AG20443 (cell line): Measurements from ENCODE around the gene CTNNA2.
"Not testable (repeated sequence)": the region's sequence is repeated elsewhere in the genome, so short reads cannot be mapped to it uniquely, and the experiment has no call there.

Source experiments
- DNase-seq: peaks from one replicate; pipeline ENCODE4 v3.0.0; 2012; ENCODE audit warnings: low spot score, mixed read lengths

The CTNNA2 gene

GRCh38 chr2:80148906-80149305 lies 636.1 kb downstream of the CTNNA2 start:
- DNase-seq, result no peak

DNA sequence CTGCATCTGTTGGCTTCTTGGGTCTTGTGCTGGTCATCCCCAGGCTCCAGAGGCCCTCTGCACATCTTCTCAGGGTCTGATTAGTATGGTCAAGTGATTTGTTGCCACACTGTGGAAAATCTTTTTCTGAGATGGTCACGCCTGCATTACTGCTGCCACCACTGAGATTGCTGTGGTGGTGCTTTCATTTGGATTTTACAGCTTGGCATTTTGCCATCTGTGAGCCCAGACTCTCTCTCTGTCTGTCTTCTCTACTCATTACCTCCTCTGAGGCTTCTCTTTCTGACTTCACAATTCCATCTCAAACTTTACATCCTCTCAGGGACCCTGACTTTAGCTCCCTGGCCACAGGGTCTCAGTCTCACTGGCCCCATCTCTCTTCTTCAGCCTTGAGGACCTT lies 637.1 kb downstream of the CTNNA2 start:
- DNase-seq, result no peak

DNA sequence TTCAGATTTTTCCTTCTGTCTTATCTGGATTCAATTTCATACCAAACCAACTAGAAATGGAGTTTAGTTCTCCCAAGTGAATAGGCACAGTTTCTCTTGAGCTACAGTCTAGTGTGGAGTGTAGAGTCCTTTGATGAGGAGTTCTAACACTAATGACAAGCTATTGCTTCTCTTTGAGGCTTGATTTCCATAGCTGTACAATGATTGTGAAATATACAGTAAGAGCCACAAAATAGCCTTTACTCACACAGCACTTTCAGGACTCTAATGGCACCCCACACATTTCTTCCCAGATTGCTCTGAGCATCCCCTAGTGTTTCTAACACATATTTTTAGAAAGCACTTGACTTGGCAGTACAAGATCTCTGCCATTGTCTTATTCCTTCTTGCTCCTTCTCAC lies 638.4 kb downstream of the CTNNA2 start:
- DNase-seq, result no peak

- no peak for DNase-seq
Measured at GRCh38 chr2:80151651-80152050, 638.8 kb downstream of the CTNNA2 start.

- no peak for DNase-seq
Measured at GRCh38 chr2:80153151-80153550, 640.3 kb downstream of the CTNNA2 start.

DNA sequence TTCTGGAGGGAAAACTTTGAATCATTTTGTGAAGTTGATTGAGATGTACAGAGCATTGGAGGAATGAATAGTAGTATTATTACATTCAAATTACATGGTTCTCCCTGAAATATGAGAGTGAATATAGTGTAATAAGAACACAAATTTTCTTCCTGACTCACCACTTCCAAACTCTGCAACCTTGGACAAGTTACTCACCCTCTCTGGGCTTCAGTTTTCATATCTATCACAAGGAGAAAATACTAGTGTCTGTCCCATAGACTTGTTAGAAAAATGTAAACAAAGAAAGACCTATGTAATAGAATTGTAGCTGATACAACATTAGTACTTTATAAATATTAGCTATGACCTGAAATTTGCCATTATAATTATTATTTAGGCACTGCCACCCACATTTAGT lies 640.9 kb downstream of the CTNNA2 start:
- DNase-seq, result no peak

DNA sequence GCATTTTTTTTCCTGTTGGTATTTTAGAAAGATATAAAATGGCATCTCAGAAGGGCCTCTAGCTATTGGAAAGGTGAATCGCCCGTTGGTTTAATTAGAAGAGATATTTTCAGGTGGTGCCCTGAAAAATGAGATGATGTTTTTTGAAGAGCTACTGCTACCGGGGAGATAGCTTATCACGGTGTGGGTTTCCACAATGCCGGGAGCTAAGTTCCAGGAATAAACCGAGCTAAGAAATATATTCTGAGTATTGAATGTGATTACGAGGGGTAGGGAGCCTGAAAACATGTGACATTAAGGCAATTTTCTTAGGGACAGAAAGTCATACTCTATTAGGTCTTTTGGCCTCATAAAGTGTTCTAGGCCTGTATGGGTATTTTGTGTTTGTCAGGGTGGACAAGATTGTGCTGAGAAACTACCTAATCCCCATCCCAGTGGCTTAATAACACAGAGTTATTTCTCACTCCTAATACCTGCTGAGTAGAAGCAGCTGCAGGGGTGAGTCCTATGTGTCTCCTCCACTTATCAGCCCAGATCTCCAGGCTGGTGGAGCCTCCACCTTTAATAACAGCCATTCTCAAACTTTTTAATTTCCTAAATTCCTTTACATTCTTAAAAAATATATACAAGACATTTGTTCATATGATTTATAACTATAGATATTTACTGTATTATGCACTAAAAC lies 641.5 kb downstream of the CTNNA2 start:
- DNase-seq, result no peak

DNA sequence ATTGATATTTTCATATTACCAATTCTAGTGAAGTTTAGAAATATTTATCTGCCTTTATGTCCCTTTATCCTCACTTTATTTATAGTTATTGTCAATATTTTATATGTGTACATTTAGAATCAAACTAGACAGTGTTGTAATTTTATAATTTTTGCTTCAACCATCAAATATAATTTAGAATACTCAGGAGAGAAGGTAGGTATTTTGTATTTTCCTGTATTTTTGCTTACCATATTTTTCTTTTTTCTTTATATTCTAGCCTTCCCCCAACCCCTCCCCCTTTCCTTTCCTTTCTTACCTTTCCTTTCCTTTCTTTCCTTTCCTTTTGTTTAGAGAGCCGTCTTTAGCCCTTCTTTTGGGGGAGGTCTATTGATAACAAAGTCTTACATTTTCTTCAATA lies 651.5 kb downstream of the CTNNA2 start:
- no peak for DNase-seq

DNA sequence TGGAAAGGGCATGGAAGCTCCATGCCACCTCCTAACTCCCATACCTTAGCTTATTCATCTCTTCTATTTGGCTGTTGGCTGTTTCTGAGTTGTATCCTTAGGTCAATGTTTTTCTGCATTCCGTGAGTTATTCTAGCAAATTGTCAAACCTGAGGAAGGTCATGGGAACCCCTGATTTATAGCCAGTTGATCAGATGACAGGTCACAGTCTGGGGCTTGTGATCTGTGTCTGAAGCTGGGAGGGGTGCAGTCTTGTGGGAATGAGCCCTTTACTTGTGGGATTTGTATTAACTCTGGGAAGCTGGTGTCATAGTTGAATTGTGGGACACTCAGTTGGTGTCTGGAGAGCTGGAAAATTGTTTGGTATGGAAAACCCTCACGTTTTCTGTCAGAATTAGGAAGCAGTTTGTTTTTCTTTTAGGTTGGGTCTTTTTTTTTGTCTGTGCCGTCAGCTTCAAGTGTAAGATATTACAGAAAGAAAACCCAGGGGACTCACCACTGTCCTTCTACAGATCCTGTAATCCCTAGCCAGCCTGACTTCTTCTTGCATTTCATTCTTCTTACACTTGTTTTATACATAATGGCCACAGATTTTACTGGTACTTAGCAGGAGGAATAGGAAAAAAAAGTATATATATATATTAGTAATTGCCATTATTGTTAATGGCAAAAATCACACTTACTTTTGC lies 653.8 kb downstream of the CTNNA2 start:
- DNase-seq, result no peak

- DNase-seq, result no peak
Measured at GRCh38 chr2:80167284-80167808, 654.5 kb downstream of the CTNNA2 start.

DNA sequence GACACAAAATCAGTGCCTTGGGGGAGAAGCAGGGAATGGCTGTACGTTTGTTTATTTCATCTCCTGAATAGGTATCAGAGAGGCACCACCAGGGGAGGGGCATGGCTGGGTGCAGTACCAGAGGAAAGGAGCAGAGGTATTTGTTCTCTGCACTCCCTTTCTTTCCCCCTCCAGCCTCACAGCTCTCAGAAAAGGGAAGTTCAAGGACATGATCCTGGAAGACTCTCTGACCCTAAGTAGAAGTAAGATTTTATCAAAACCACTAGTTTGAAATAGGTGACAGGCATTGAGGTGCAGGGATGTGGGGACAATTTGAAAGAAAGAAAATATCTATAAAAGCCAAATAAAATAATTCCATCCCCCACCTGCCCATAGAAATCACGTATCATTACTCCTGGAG lies 655.2 kb downstream of the CTNNA2 start:
- DNase-seq, result no peak

- no peak for DNase-seq
Measured at GRCh38 chr2:80168801-80169200, 656.0 kb downstream of the CTNNA2 start.

- DNase-seq, result no peak
Measured at GRCh38 chr2:80169811-80170594, 657.2 kb downstream of the CTNNA2 start.

DNA sequence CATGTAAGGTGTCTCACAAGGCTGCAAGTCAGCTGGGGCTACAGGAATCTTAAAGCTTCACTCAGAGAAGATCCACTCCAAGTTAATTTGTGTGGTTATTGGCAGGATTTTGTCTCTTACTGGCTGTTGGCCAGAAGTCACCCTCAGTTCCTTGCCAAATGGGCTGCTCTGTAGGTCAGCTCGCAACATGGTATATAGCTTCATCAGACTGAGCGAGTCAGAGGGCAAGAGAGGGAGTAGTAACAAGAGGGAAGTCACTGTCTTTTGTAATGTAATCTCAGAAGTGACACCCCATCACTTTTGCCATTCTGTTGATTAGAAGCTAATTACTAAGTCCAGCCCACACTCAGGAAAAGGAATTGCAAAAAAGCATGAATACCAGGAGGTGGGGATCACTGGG lies 672.2 kb downstream of the CTNNA2 start:
- DNase-seq, result no peak

GRCh38 chr2:80186262-80186661 lies 673.4 kb downstream of the CTNNA2 start:
- no peak for DNase-seq

DNA sequence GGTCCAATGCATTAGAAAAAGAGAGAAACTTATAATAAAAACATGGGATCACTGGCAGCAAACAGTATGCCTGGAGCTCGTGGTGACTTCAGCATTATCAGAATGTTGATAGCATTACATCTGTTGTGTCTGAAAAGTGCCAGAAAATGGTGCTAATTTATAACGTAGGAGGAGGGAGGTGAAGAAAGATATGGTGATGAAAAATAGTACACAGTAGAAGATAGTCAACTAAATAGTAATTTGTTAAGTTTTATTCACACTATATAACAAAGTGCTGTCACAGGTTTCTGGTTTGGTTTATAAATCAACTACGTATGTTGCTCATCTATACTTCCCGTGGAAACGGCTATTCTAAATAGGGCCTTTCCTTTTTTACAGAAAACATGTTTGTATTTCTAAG lies 674.3 kb downstream of the CTNNA2 start:
- no peak for DNase-seq

- no peak for DNase-seq
Measured at GRCh38 chr2:80190166-80190565, 677.3 kb downstream of the CTNNA2 start.

GRCh38 chr2:80193566-80193965 lies 680.7 kb downstream of the CTNNA2 start:
- DNase-seq, result no peak

GRCh38 chr2:80195034-80195433 lies 682.2 kb downstream of the CTNNA2 start:
- no peak for DNase-seq

DNA sequence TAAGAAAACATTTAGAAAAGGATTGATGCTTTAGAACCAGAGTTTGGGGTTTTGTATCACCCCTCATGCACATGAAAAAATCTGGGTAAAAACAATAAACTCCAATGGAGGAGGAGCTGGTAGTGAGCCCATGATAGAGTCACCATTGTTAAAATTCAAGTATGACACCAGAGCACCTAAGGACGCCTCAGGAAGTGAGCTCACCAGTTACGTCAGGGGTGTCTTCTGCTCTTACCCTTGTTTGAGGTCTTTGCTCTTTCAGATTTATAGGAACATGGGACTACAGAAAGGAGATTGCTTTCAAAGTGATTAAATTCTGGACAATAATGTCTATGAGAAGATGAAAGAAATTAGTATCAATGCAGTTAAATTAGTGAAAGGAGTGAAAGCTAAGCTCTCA lies 685.2 kb downstream of the CTNNA2 start:
- no peak for DNase-seq

GRCh38 chr2:80199504-80199903 lies 686.7 kb downstream of the CTNNA2 start:
- DNase-seq, result no peak

GRCh38 chr2:80203929-80204328 lies 691.1 kb downstream of the CTNNA2 start:
- DNase-seq, result not testable (repeated sequence)

DNA sequence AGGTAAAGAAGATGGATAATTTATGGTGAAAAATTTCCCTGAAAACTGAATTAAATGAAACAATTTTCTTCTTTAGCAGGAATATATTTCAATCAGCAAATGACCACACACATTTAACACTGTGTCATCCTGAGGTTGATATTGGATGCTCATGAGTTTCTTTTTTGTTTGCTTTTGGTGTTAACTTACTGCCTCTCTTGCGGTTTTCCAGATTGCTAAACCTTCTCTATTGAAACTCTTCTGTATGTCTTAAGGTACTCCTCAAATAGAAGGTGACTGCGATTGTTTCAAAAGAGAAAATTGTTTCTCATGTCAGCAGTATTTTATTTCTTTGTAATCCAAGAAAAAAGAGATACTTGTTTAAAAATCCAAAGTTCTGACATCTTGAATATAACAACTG lies 692.6 kb downstream of the CTNNA2 start:
- DNase-seq, result no peak
